ENCODE results near the gene NFIC. TPM values are rescaled to one million over a fixed set of nuclear protein-coding genes. Genes with fewer than 3 reads are reported as not detected.

NFIC gene
- total and polyA plus RNA-seq, 10 of the 15 experiments (the other 5 are each of a cell fraction or from before 2014, with no cell fraction given) = 0.71 to 53.5 (median 10.2) TPM

DNA sequence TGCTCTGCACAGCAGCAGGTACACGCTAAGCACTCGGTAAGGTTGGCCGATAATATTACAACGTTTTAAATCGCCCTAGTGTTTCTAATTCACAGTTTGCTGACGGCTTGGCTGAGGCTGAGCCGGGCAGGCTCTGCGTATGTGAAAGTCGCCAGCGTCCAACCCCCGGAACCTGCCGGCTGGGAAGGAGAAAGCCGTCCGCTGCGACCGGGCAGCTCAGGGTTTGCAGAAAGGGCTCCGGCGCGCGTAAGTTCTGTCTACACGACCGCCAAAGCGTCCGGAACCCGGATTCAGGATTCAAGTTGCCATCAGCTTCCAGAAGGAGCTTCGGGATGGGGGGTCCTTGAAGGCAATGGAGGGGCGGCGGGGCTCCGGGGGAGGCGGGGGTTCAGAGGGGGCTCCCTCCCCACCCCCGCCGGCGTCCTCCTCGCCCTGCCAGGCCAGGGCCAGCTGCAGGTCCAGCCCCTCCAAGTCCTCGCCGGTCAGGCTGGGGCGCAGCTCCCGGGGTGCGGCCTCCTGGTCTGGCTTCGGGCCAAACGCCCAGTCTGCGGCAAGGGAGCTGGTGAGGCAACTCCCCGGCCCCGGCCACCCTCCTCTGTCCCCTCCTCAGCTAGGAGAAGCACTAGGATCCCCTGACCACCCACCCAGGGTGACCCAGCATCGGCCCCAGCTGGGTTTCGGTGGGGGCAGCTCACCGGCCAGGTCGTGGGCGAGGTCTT is 116.3 kb downstream of the NFIC start (continued):
- TF ChIP-seq, protein P1, sequence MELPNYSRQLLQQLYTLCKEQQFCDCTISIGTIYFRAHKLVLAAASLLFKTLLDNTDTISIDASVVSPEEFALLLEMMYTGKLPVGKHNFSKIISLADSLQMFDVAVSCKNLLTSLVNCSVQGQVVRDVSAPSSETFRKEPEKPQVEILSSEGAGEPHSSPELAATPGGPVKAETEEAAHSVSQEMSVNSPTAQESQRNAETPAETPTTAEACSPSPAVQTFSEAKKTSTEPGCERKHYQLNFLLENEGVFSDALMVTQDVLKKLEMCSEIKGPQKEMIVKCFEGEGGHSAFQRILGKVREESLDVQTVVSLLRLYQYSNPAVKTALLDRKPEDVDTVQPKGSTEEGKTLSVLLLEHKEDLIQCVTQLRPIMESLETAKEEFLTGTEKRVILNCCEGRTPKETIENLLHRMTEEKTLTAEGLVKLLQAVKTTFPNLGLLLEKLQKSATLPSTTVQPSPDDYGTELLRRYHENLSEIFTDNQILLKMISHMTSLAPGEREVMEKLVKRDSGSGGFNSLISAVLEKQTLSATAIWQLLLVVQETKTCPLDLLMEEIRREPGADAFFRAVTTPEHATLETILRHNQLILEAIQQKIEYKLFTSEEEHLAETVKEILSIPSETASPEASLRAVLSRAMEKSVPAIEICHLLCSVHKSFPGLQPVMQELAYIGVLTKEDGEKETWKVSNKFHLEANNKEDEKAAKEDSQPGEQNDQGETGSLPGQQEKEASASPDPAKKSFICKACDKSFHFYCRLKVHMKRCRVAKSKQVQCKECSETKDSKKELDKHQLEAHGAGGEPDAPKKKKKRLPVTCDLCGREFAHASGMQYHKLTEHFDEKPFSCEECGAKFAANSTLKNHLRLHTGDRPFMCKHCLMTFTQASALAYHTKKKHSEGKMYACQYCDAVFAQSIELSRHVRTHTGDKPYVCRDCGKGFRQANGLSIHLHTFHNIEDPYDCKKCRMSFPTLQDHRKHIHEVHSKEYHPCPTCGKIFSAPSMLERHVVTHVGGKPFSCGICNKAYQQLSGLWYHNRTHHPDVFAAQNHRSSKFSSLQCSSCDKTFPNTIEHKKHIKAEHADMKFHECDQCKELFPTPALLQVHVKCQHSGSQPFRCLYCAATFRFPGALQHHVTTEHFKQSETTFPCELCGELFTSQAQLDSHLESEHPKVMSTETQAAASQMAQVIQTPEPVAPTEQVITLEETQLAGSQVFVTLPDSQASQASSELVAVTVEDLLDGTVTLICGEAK (IDR thresholded peaks at IDR 0.05; ENCODE audit: borderline replicate concordance) = no peak
- TF ChIP-seq, protein P2, sequence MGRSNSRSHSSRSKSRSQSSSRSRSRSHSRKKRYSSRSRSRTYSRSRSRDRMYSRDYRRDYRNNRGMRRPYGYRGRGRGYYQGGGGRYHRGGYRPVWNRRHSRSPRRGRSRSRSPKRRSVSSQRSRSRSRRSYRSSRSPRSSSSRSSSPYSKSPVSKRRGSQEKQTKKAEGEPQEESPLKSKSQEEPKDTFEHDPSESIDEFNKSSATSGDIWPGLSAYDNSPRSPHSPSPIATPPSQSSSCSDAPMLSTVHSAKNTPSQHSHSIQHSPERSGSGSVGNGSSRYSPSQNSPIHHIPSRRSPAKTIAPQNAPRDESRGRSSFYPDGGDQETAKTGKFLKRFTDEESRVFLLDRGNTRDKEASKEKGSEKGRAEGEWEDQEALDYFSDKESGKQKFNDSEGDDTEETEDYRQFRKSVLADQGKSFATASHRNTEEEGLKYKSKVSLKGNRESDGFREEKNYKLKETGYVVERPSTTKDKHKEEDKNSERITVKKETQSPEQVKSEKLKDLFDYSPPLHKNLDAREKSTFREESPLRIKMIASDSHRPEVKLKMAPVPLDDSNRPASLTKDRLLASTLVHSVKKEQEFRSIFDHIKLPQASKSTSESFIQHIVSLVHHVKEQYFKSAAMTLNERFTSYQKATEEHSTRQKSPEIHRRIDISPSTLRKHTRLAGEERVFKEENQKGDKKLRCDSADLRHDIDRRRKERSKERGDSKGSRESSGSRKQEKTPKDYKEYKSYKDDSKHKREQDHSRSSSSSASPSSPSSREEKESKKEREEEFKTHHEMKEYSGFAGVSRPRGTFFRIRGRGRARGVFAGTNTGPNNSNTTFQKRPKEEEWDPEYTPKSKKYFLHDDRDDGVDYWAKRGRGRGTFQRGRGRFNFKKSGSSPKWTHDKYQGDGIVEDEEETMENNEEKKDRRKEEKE (IDR thresholded peaks at IDR 0.05) = no peak
- TF ChIP-seq SIX5 (IDR thresholded peaks at IDR 0.05; ENCODE audit: low read depth, low read length, severe bottlenecking) (no peak), YY1 (IDR thresholded peaks at IDR 0.05; ENCODE audit: low read depth, low read length) (no peak), RFX5 (IDR thresholded peaks at IDR 0.05; ENCODE audit: low read depth, low read length) (no peak), POU2F2 (IDR thresholded peaks at IDR 0.05; ENCODE audit: borderline replicate concordance, low read depth, low read length) (no peak)
